OCI-LY7 (cell line): Measurements from ENCODE around the gene LCE4A. TPM values are rescaled to one million over a fixed set of nuclear protein-coding genes. Genes with fewer than 3 reads are reported as not detected.

Source experiments
- BruUV-seq: library from RNA; stranded (reverse); fragments of 400-500 nt; replicated peaks from 2 replicates; lab custom pipeline; 2021; lab: Mats Ljungman, UMichigan
- CTCF ChIA-PET: fragments of 300-600 bp; sonication (Branson Sonifier 250); formaldehyde crosslinking; loops from one replicate; lab custom pipeline; 2022; ENCODE audit warnings: antibody characterized with exemption; ENCODE audit not compliant: unreplicated experiment; lab: Charles Lee
- POLR2A ChIA-PET: fragments of 300-600 bp; sonication (Branson Sonifier 250); formaldehyde crosslinking; loops from one replicate; lab custom pipeline; 2022; ENCODE audit warnings: antibody characterized with exemption; lab: Charles Lee
- DNase-seq: peaks from one replicate; pipeline ENCODE4 v3.0.0-alpha.2; 2015; ENCODE audit warnings: low spot score
- H2AFZ ChIP-seq: fragments of 200-600 bp; sonication (generic), shearing (Covaris generic); 2 replicates; pipeline ENCODE4 v1.6.1; 2014; ENCODE audit warnings: mild to moderate bottlenecking, antibody characterized with exemption, low read length, moderate library complexity
- H3K27ac ChIP-seq: fragments of 200-600 bp; sonication (generic); 2 replicates; pipeline ENCODE4 v1.5.1; 2014; ENCODE audit warnings: mixed run types, low read depth, mild to moderate bottlenecking, moderate library complexity, low read length, inconsistent platforms; ENCODE audit not compliant: poor library complexity, severe bottlenecking
- H3K36me3 ChIP-seq: fragments of 200-600 bp; sonication (generic); 2 replicates; pipeline ENCODE4 v1.6.1; 2014; ENCODE audit warnings: mild to moderate bottlenecking, antibody characterized with exemption, low read length, moderate library complexity, mixed read lengths; ENCODE audit not compliant: insufficient read depth
- H3K4me1 ChIP-seq: fragments of 200-600 bp; sonication (generic); 2 replicates; pipeline ENCODE4 v1.5.1; 2014; ENCODE audit warnings: mild to moderate bottlenecking, low read length; ENCODE audit not compliant: insufficient read depth, poor library complexity, severe bottlenecking
- H3K4me2 ChIP-seq: fragments of 200-600 bp; sonication (generic); 2 replicates; pipeline ENCODE4 v1.6.1; 2014; ENCODE audit warnings: mild to moderate bottlenecking, low read length
- H3K4me3 ChIP-seq: fragments of 200-600 bp; sonication (generic); 2 replicates; pipeline ENCODE4 v1.5.1; 2014; ENCODE audit warnings: mild to moderate bottlenecking, low read depth, low read length; ENCODE audit not compliant: poor library complexity, severe bottlenecking
- H3K79me2 ChIP-seq: fragments of 200-600 bp; sonication (generic); 2 replicates; pipeline ENCODE4 v1.6.1; 2016; ENCODE audit warnings: low read depth, mild to moderate bottlenecking, low read length, moderate library complexity, mixed read lengths; ENCODE audit not compliant: insufficient read depth
- H3K9me2 ChIP-seq: fragments of 200-600 bp; sonication (generic); 2 replicates; pipeline ENCODE4 v1.6.1; 2016; ENCODE audit warnings: mild to moderate bottlenecking, low read length, mixed read lengths; ENCODE audit not compliant: insufficient read depth
- H3K9me3 ChIP-seq: fragments of 200-600 bp; sonication (generic); 2 replicates; pipeline ENCODE4 v1.6.1; 2014; ENCODE audit warnings: mild to moderate bottlenecking, mixed run types, low read length, mixed read lengths
- H4K20me1 ChIP-seq: fragments of 200-600 bp; sonication (generic); 2 replicates; pipeline ENCODE4 v1.6.1; 2014; ENCODE audit warnings: mild to moderate bottlenecking, antibody characterized with exemption, low read length, moderate library complexity, mixed read lengths; ENCODE audit not compliant: insufficient read depth
- EZH2phosphoT487 ChIP-seq: fragments of 200-600 bp; sonication (generic); IDR thresholded peaks from 2 replicates; pipeline ENCODE4 v1.6.1; 2018; ENCODE audit warnings: low read depth, borderline replicate concordance, mild to moderate bottlenecking, mixed run types, antibody characterized with exemption, low read length, moderate library complexity, mixed read lengths
- intact Hi-C: fragments of 100-400 bp; cut with micrococcal nuclease; formaldehyde crosslinking; loops from one replicate; pipeline ENCODE4 v1.10.0; 2022; ENCODE audit not compliant: unreplicated experiment
- total RNA-seq, 2 experiments: library from RNA; depleted of rRNA in 1 of 2; stranded (reverse); fragments of >200 nt in 1 of 2; shearing (Covaris generic) in 1 of 2; gene quantifications; 2 replicates each; pipeline ENCODE4 v1.2.3, GENCODE V29; 2014 to 2022
- TF ChIP-seq, protein P1 (sequence below): fragments of 200-600 bp; sonication (generic); conservative IDR thresholded peaks from 2 replicates; pipeline ENCODE4 v1.5.1; 2014; ENCODE audit warnings: mild to moderate bottlenecking, antibody characterized with exemption, low read length, moderate library complexity, mixed read lengths

LCE4A gene
- total RNA-seq, 2 experiments from 2014 or later = not detected

DNA sequence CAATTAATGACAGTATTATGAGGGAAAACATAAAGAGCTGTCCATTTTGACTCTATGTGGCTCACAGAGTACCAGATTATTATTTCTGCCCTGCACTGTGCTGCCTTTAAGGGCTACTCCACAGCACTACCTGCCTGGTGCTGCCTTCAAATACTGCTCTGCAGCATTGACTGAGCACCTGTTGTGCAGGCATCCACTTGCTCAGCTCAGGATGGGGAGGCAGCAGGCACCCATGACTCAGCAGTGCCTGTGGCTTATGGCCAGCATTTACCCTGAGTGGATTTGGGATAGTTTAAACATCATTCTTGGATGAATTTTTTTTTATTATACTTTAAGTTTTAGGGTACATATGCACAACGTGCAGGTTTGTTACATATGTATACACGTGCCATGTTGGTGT is 48.9 kb downstream of the LCE4A start:
- no peak overlapping the region for H2AFZ ChIP-seq
- no peak overlapping the region for H3K27ac ChIP-seq
- TF ChIP-seq, protein P1, sequence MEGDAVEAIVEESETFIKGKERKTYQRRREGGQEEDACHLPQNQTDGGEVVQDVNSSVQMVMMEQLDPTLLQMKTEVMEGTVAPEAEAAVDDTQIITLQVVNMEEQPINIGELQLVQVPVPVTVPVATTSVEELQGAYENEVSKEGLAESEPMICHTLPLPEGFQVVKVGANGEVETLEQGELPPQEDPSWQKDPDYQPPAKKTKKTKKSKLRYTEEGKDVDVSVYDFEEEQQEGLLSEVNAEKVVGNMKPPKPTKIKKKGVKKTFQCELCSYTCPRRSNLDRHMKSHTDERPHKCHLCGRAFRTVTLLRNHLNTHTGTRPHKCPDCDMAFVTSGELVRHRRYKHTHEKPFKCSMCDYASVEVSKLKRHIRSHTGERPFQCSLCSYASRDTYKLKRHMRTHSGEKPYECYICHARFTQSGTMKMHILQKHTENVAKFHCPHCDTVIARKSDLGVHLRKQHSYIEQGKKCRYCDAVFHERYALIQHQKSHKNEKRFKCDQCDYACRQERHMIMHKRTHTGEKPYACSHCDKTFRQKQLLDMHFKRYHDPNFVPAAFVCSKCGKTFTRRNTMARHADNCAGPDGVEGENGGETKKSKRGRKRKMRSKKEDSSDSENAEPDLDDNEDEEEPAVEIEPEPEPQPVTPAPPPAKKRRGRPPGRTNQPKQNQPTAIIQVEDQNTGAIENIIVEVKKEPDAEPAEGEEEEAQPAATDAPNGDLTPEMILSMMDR = no peak
- TF ChIP-seq EZH2phosphoT487 = no peak
- no peak for DNase-seq
- POLR2A ChIA-PET = no interaction called here
- no peaks in the 10 kb centered on the region for H4K20me1 ChIP-seq
- H3K4me2 ChIP-seq = no peak overlapping the region
- no peaks in the 10 kb centered on the region for H3K9me3 ChIP-seq
- no peak overlapping the region for H3K4me3 ChIP-seq
- no TSS peak for BruUV-seq
- intact Hi-C loops = no loop called here
- no peaks in the 10 kb centered on the region for H3K36me3 ChIP-seq
- no peaks in the 10 kb centered on the region for H3K9me2 ChIP-seq
- H3K79me2 ChIP-seq = no peaks in the 10 kb centered on the region
- CTCF ChIA-PET = interaction anchor here (0.5 kb wide), 1 partner anchor 28 kb away, joined by 5 read pairs; no protein-coding TSS in a partner anchor
- H3K4me1 ChIP-seq = no peaks in the 10 kb centered on the region

DNA sequence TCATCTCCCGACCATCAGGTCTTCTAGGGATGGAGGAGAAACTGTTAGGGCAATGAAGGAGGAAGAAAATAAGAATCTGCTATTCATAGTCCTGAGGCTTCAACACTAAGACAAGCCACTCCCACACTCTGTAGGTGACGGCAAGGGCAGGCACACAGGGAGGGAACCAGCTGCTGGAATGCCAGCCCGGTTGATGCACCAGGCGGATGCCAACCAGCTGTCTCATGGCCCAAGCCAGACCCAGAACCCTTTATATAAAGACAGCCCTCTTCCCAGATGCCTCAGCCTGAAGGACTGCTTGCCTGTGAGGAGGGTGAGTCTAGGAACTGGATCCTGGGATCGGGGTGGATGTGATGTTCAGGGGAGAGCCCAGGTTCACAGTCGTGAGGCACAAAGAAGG is 49.8 kb downstream of the LCE4A start, which contains the start of gene KPRP:
KPRP (plus strand) TSS at position 279 of the 400 bp plus-strand sequence. CDS start 1,564 bp downstream, outside the sequence.
- ChIA-PET CTCF (no interaction called here), POLR2A (interaction anchor here (0.6 kb wide), 1 partner anchor 1539 kb away, joined by 3 read pairs; no protein-coding TSS in a partner anchor)
- intact Hi-C loops = no loop called here
- H2AFZ ChIP-seq = no peak within 1 kb of the TSS
- TF ChIP-seq, protein P1 = no peak
- TF ChIP-seq EZH2phosphoT487 = no peak
- no peak for DNase-seq
- no peaks in the 10 kb centered on the region for H3K36me3 ChIP-seq
- H3K27ac ChIP-seq = no peak within 1 kb of the TSS
- H4K20me1 ChIP-seq = no peaks in the 10 kb centered on the region
- no peaks in the 10 kb centered on the region for H3K79me2 ChIP-seq
- no peaks in the 10 kb centered on the region for H3K4me1 ChIP-seq
- no TSS peak for BruUV-seq
- H3K9me3 ChIP-seq = no peaks in the 10 kb centered on the region
- no peak within 1 kb of the TSS for H3K4me3 ChIP-seq
- no peaks in the 10 kb centered on the region for H3K9me2 ChIP-seq
- no peak within 1 kb of the TSS for H3K4me2 ChIP-seq

DNA sequence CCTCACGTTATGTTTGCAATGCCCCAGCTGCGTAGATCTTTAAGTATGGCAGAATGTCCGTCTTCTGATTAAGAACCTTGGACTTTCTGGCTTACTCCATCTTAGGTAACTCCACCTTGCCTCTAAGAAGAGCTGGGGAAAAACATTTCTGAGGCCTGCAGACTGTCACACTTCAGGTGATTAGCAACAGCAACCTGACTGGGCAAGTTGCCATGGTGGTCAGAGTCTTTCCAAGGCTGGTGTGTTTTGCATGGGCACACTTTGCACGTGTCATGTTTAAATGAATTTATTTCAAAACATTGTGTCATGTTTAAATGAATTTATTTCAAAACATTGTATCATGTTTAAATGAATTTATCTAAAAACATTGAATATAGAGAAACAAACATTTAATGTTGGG is 50.7 kb downstream of the LCE4A start:
- ChIA-PET POLR2A (interaction anchor here (0.6 kb wide), 1 partner anchor 1538 kb away, joined by 3 read pairs; no protein-coding TSS in a partner anchor), CTCF (no interaction called here)
- Histone ChIP-seq H3K36me3 (no peaks in the 10 kb centered on the region), H3K9me3 (no peaks in the 10 kb centered on the region), H4K20me1 (no peaks in the 10 kb centered on the region), H3K4me2 (no peak overlapping the region), H2AFZ (no peak overlapping the region), H3K27ac (no peak overlapping the region), H3K4me3 (no peak overlapping the region), H3K4me1 (no peaks in the 10 kb centered on the region), H3K9me2 (no peaks in the 10 kb centered on the region), H3K79me2 (no peaks in the 10 kb centered on the region)
- intact Hi-C loops = no loop called here
- TF ChIP-seq, protein P1 = no peak
- no peak for TF ChIP-seq EZH2phosphoT487
- BruUV-seq = no TSS peak
- no peak for DNase-seq

Other genes with a start within 250 kb of the LCE4A start
- gene LCE5A, start 197.4 kb upstream of the LCE4A start, total RNA-seq (2014; rRNA removed; shearing (Covaris generic)) = not detected in 2 replicates
- gene LCE5A, start 197.4 kb upstream of the LCE4A start, total RNA-seq (2022) = not detected in 2 replicates
- not detected in 2 replicates for gene CRCT1, start 193.7 kb upstream of the LCE4A start, total RNA-seq (2014; rRNA removed; shearing (Covaris generic))
- not detected in 2 replicates for gene CRCT1, start 193.7 kb upstream of the LCE4A start, total RNA-seq (2022)
- gene LCE3E, start 141.4 kb upstream of the LCE4A start, total RNA-seq (2014; rRNA removed; shearing (Covaris generic)) = not detected in 2 replicates
- gene LCE3E, start 141.4 kb upstream of the LCE4A start, total RNA-seq (2022) = not detected in 2 replicates
- gene LCE3D, start 127.6 kb upstream of the LCE4A start, total RNA-seq (2014; rRNA removed; shearing (Covaris generic)) = not detected in 2 replicates
- not detected in 2 replicates for gene LCE3D, start 127.6 kb upstream of the LCE4A start, total RNA-seq (2022)
- gene LCE3C, start 107.9 kb upstream of the LCE4A start, total RNA-seq (2014; rRNA removed; shearing (Covaris generic)) = not detected in 2 replicates
- not detected in 2 replicates for gene LCE3C, start 107.9 kb upstream of the LCE4A start, total RNA-seq (2022)
- gene LCE3B, start 94.3 kb upstream of the LCE4A start, total RNA-seq (2014; rRNA removed; shearing (Covaris generic)) = not detected in 2 replicates
- gene LCE3B, start 94.3 kb upstream of the LCE4A start, total RNA-seq (2022) = not detected in 2 replicates
- not detected in 2 replicates for gene LCE3A, start 85.1 kb upstream of the LCE4A start, total RNA-seq (2014; rRNA removed; shearing (Covaris generic))
- not detected in 2 replicates for gene LCE3A, start 85.1 kb upstream of the LCE4A start, total RNA-seq (2022)
- gene LCE2D, start 44.8 kb upstream of the LCE4A start, total RNA-seq (2014; rRNA removed; shearing (Covaris generic)) = not detected in 2 replicates
- not detected in 2 replicates for gene LCE2D, start 44.8 kb upstream of the LCE4A start, total RNA-seq (2022)
- not detected in 2 replicates for gene LCE2C, start 32.9 kb upstream of the LCE4A start, total RNA-seq (2014; rRNA removed; shearing (Covaris generic))
- gene LCE2C, start 32.9 kb upstream of the LCE4A start, total RNA-seq (2022) = not detected in 2 replicates
- not detected in 2 replicates for gene LCE2B, start 22.0 kb upstream of the LCE4A start, total RNA-seq (2014; rRNA removed; shearing (Covaris generic))
- not detected in 2 replicates for gene LCE2B, start 22.0 kb upstream of the LCE4A start, total RNA-seq (2022)
- gene LCE2A, start 9.8 kb upstream of the LCE4A start, total RNA-seq (2014; rRNA removed; shearing (Covaris generic)) = not detected in 2 replicates
- not detected in 2 replicates for gene LCE2A, start 9.8 kb upstream of the LCE4A start, total RNA-seq (2022)
- gene KPRP, start 49.9 kb downstream of the LCE4A start, total RNA-seq (2014; rRNA removed; shearing (Covaris generic)) = not detected in 2 replicates
- not detected in 2 replicates for gene KPRP, start 49.9 kb downstream of the LCE4A start, total RNA-seq (2022)
- not detected in 2 replicates for gene LCE1F, start 67.0 kb downstream of the LCE4A start, total RNA-seq (2014; rRNA removed; shearing (Covaris generic))
- not detected in 2 replicates for gene LCE1F, start 67.0 kb downstream of the LCE4A start, total RNA-seq (2022)
- not detected in 2 replicates for gene LCE1E, start 78.1 kb downstream of the LCE4A start, total RNA-seq (2014; rRNA removed; shearing (Covaris generic))
- gene LCE1E, start 78.1 kb downstream of the LCE4A start, total RNA-seq (2022) = not detected in 2 replicates
- not detected in 2 replicates for gene LCE1D, start 88.6 kb downstream of the LCE4A start, total RNA-seq (2014; rRNA removed; shearing (Covaris generic))
- not detected in 2 replicates for gene LCE1D, start 88.6 kb downstream of the LCE4A start, total RNA-seq (2022)
- gene LCE1C, start 98.5 kb downstream of the LCE4A start, total RNA-seq (2014; rRNA removed; shearing (Covaris generic)) = not detected in 2 replicates
- gene LCE1C, start 98.5 kb downstream of the LCE4A start, total RNA-seq (2022) = not detected in 2 replicates
- gene LCE1B, start 103.8 kb downstream of the LCE4A start, total RNA-seq (2014; rRNA removed; shearing (Covaris generic)) = not detected in 2 replicates
- not detected in 2 replicates for gene LCE1B, start 103.8 kb downstream of the LCE4A start, total RNA-seq (2022)
- gene LCE1A, start 119.3 kb downstream of the LCE4A start, total RNA-seq (2014; rRNA removed; shearing (Covaris generic)) = not detected in 2 replicates
- gene LCE1A, start 119.3 kb downstream of the LCE4A start, total RNA-seq (2022) = not detected in 2 replicates
- not detected in 2 replicates for gene LCE6A, start 134.7 kb downstream of the LCE4A start, total RNA-seq (2014; rRNA removed; shearing (Covaris generic))
- gene LCE6A, start 134.7 kb downstream of the LCE4A start, total RNA-seq (2022) = not detected in 2 replicates
- gene LCE7A, start 151.8 kb downstream of the LCE4A start, total RNA-seq (2014; rRNA removed; shearing (Covaris generic)) = not detected in 2 replicates
- not detected in 2 replicates for gene LCE7A, start 151.8 kb downstream of the LCE4A start, total RNA-seq (2022)
- not detected in 2 replicates for gene SMCP, start 170.2 kb downstream of the LCE4A start, total RNA-seq (2014; rRNA removed; shearing (Covaris generic))
- gene SMCP, start 170.2 kb downstream of the LCE4A start, total RNA-seq (2022) = not detected in 2 replicates
- not detected in 2 replicates for gene IVL, start 200.4 kb downstream of the LCE4A start, total RNA-seq (2014; rRNA removed; shearing (Covaris generic))
- gene IVL, start 200.4 kb downstream of the LCE4A start, total RNA-seq (2022) = not detected in 2 replicates
- not detected in 2 replicates for gene SPRR5, start 239.0 kb downstream of the LCE4A start, total RNA-seq (2014; rRNA removed; shearing (Covaris generic))
- gene SPRR5, start 239.0 kb downstream of the LCE4A start, total RNA-seq (2022) = not detected in 2 replicates